Measurements from ENCODE around the gene CCDC121. TPM values are rescaled to one million over a fixed set of nuclear protein-coding genes. Genes with fewer than 3 reads are reported as not detected.
A peak's percentile ranks its signal among the peaks of the same experiment; 100 is the strongest.

The CCDC121 gene
- total and polyA plus RNA-seq, 9 of the 15 experiments (the other 6 are each of a cell fraction or from before 2014, with no cell fraction given), result 2.2 to 4.7 (median 4.1) TPM

- TF ChIP-seq HINFP (tag; conservative IDR thresholded peaks at IDR 0.05; ENCODE audit: low read depth), result peak; percentile 26; the same call in 1 of the 2 replicates
- TF ChIP-seq ZNF165 (CRISPR knock-in tag; IDR thresholded peaks at IDR 0.05; ENCODE audit: borderline replicate concordance), result no peak
- peak; percentile 87 for TF ChIP-seq RFX1 (IDR thresholded peaks at IDR 0.05)
- peak; percentile 34 to 50; a peak in 1 of 4 replicates for TF ChIP-seq ARNT (IDR thresholded peaks at IDR 0.05)
- no peak; the same call in 1 of the 2 replicates for TF ChIP-seq ETV5 (CRISPR knock-in tag; IDR thresholded peaks at IDR 0.05; ENCODE audit: low read depth)
- TF ChIP-seq XRCC5 (IDR thresholded peaks at IDR 0.05; ENCODE audit: low read depth, low read length), result 0 out of 2 replicates have a peak, but pooled peaks have one; percentile 8
- TF ChIP-seq DPF2 (IDR thresholded peaks at IDR 0.05), result no peak
- no peak for TF ChIP-seq TCF7L2 (IDR thresholded peaks at IDR 0.05; ENCODE audit: low read depth, low read length)
- peak; percentile 74 for TF ChIP-seq FOSL1 (tag; conservative IDR thresholded peaks at IDR 0.05)
- TF ChIP-seq BMI1 (IDR thresholded peaks at IDR 0.05; ENCODE audit: low read length), result 0 out of 2 replicates have a peak, but pooled peaks have one; percentile 47
- TF ChIP-seq GTF2B (IDR thresholded peaks at IDR 0.05; ENCODE audit: extremely low read depth, insufficient read length), result no peak
- TF ChIP-seq ELK1 (CRISPR knock-in tag; IDR thresholded peaks at IDR 0.05), result no peak
- TF ChIP-seq HMGN3 (IDR thresholded peaks at IDR 0.05; ENCODE audit: borderline replicate concordance, extremely low read depth, insufficient read length, low read depth, low read length), result peak; percentile 38
- TF ChIP-seq RAD21 (CRISPR knock-in tag; conservative IDR thresholded peaks at IDR 0.05 in 1 of 2, IDR thresholded peaks at IDR 0.05 in 1 of 2), result peak in 1 of 2 experiments; percentile 9; a peak in 1 of 4 replicates
- no peak for TF ChIP-seq NR3C1 (CRISPR knock-in tag; IDR thresholded peaks at IDR 0.05)
- TF ChIP-seq IRF1 (CRISPR knock-in tag; IDR thresholded peaks at IDR 0.05; ENCODE audit: borderline replicate concordance), result no peak
- no peak; the same call in 1 of the 2 replicates for TF ChIP-seq EGR1 (conservative IDR thresholded peaks at IDR 0.05)
- TF ChIP-seq MYC (IDR thresholded peaks at IDR 0.05; ENCODE audit: low read depth, low read length), result peak; percentile 68
- no peak; the same call in 1 of the 2 replicates for TF ChIP-seq MYC (CRISPR knock-in tag; IDR thresholded peaks at IDR 0.05; ENCODE audit: borderline replicate concordance, low read depth)
- no peak for TF ChIP-seq ELF2 (CRISPR knock-in tag; IDR thresholded peaks at IDR 0.05)
- TF ChIP-seq KLF10 (CRISPR knock-in tag; IDR thresholded peaks at IDR 0.05), result no peak
- TF ChIP-seq ZNF24 (IDR thresholded peaks at IDR 0.05), result no peak
- peak; percentile 73 for TF ChIP-seq JUND (IDR thresholded peaks at IDR 0.05; ENCODE audit: borderline replicate concordance, low read depth, low read length)
- TF ChIP-seq JUND (tag; IDR thresholded peaks at IDR 0.05; ENCODE audit: borderline replicate concordance, low read depth, low read length), result peak; percentile 53; the same call in 1 of the 3 replicates
Measured at GRCh38 chr2:27628767-27629709, at the start of gene CCDC121, which contains the start of gene GPN1 (continued).

Measured in K562 (cell line).